HFFc6 (cell line): ENCODE results near the gene FHOD3. TPM values are rescaled to one million over a fixed set of nuclear protein-coding genes. Genes with fewer than 3 reads are reported as not detected.

Experiments
- DNase-seq: peaks from one replicate; pipeline ENCODE4 v3.0.0-alpha.2; 2018
- H3K27ac Mint-ChIP-seq: 2 replicates; pipeline ENCODE4 v1.8.0; 2020; ENCODE audit warnings: mild to moderate bottlenecking, mixed read lengths
- H3K27me3 Mint-ChIP-seq: 2 replicates; pipeline ENCODE4 v1.8.0; 2021; ENCODE audit warnings: mild to moderate bottlenecking, moderate library complexity, mixed read lengths; ENCODE audit not compliant: insufficient read depth
- H3K36me3 Mint-ChIP-seq: 2 replicates; pipeline ENCODE4 v1.8.0; 2021; ENCODE audit warnings: low read depth, mixed read lengths
- H3K4me1 Mint-ChIP-seq: 2 replicates; pipeline ENCODE4 v1.8.0; 2020; ENCODE audit warnings: low read depth, mixed read lengths
- H3K4me3 Mint-ChIP-seq: 2 replicates; pipeline ENCODE4 v1.8.0; 2020; ENCODE audit warnings: mild to moderate bottlenecking, moderate library complexity, mixed read lengths
- H3K9me3 Mint-ChIP-seq: 2 replicates; pipeline ENCODE4 v1.8.0; 2020; ENCODE audit warnings: mild to moderate bottlenecking, mixed read lengths
- total RNA-seq, 6 experiments: library from RNA; stranded (reverse); fragmentation: NEBNext Ultra II Directional; extraction: Animal tissue kit (Norgen Biotek cat#: 25700); gene quantifications; 2 replicates in 1 of 6; 3 replicates in 5 of 6; pipeline ENCODE4 v1.2.3, GENCODE V29; 2021
- TF ChIP-seq, protein P1 (sequence below): fragments of 200-600 bp; sonication (generic); IDR thresholded peaks from 2 replicates; pipeline ENCODE4 v1.5.0; 2021; ENCODE audit warnings: antibody characterized with exemption, mild to moderate bottlenecking

FHOD3 gene
- total RNA-seq, 6 experiments from 2014 or later: 32.8 to 67.6 (median 61.4) TPM

DNA sequence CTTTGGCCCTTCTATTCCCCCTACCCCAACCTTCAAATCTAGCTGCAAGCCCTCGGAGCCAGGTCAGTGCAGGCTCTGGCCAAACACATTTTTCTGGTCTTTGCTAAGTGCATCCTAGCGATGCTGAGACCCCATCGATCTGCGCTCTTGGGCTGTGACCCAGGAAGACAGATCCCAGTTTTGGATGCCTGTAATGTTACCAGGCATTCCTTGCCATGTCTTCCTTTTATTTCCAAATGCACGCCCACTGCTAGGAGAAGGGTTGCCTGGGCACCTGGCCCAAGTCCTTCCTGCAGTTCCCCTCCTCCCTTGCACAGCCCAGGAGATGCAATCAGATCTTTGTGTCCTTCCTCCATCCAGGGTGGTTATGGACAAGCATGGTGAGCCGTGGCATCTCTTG lies 406.6 kb downstream of the FHOD3 start:
- no peak for DNase-seq
- Mint-ChIP-seq H3K4me1 (peaks cover 63% of the 10 kb centered on the region), H3K27ac (no peak overlapping the region; the same call in 1 of the 2 replicates), H3K27me3 (peaks cover 3% of the 10 kb centered on the region), H3K4me3 (no peak overlapping the region), H3K36me3 (peaks cover 53% of the 10 kb centered on the region), H3K9me3 (no peaks in the 10 kb centered on the region)
- TF ChIP-seq, protein P1, sequence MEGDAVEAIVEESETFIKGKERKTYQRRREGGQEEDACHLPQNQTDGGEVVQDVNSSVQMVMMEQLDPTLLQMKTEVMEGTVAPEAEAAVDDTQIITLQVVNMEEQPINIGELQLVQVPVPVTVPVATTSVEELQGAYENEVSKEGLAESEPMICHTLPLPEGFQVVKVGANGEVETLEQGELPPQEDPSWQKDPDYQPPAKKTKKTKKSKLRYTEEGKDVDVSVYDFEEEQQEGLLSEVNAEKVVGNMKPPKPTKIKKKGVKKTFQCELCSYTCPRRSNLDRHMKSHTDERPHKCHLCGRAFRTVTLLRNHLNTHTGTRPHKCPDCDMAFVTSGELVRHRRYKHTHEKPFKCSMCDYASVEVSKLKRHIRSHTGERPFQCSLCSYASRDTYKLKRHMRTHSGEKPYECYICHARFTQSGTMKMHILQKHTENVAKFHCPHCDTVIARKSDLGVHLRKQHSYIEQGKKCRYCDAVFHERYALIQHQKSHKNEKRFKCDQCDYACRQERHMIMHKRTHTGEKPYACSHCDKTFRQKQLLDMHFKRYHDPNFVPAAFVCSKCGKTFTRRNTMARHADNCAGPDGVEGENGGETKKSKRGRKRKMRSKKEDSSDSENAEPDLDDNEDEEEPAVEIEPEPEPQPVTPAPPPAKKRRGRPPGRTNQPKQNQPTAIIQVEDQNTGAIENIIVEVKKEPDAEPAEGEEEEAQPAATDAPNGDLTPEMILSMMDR: no peak

DNA sequence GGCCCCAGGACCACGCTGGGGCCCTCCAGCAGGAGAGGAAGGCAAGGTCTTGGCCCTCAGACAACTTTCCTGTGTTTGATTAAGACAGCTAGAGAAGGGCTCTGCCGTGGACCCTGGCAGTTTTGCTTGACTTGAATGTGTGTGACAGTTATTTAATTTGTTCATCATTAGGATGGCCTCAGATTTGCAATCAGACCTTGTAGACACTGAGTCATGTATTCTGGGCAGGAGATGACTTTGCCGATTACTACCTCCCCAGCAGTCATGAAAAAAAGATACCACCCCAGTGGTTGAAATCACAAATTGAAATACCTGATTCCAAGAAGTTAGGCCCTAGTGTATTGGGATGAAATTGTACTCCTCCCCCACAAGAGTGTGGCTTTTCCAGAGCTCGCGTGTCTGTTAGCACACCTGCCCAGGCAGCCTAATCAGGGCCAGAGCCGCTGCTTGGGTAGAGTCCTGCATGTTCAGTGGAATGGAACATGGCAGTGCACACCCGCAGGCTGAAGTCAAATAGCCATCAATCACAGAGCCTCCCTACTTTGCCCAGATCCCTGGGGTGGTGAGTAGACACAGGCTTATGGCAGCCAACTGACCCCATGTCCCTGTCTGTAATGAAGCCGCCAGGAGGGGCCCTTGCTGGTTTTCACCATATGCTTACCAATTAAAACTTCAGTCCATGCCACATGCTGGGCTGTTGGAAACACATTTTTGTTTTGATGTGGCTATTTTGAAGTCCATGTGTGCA lies 408.8 kb downstream of the FHOD3 start:
- peak overlapping the region; percentile 72 for H3K27ac Mint-ChIP-seq
- peaks cover 35% of the 10 kb centered on the region for H3K36me3 Mint-ChIP-seq
- H3K4me3 Mint-ChIP-seq: peak overlapping the region; percentile 50
- TF ChIP-seq, protein P1: peak; percentile 16; the same call in 1 of the 2 replicates
- peaks cover 59% of the 10 kb centered on the region for H3K4me1 Mint-ChIP-seq
- peaks cover 3% of the 10 kb centered on the region for H3K27me3 Mint-ChIP-seq
- no peaks in the 10 kb centered on the region for H3K9me3 Mint-ChIP-seq
- DNase-seq: peak; percentile 36

DNA sequence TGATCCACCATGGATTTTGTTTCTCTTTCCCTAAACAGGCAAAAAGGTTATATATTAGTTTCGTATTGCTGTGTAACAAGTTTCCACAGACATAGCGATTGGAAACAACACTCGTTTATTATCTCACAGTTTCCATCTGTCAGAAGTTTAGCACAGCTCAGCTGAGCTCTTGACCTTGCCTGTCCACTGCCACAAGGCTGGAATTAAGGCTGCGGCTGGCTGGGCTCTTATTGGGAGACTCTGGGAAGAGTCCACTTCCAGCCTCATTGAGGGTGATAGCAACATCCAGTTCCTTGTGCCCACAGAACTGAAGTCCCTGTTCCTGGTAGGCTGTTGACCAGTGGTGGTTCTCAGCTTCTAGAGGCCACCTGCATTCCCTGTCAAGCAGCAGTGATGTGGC lies 410.9 kb downstream of the FHOD3 start:
- Mint-ChIP-seq H3K4me1 (peaks cover 74% of the 10 kb centered on the region), H3K4me3 (no peak overlapping the region), H3K27ac (no peak overlapping the region), H3K27me3 (peaks cover 3% of the 10 kb centered on the region), H3K36me3 (peaks cover 41% of the 10 kb centered on the region), H3K9me3 (no peaks in the 10 kb centered on the region)
- TF ChIP-seq, protein P1: no peak
- no peak for DNase-seq

DNA sequence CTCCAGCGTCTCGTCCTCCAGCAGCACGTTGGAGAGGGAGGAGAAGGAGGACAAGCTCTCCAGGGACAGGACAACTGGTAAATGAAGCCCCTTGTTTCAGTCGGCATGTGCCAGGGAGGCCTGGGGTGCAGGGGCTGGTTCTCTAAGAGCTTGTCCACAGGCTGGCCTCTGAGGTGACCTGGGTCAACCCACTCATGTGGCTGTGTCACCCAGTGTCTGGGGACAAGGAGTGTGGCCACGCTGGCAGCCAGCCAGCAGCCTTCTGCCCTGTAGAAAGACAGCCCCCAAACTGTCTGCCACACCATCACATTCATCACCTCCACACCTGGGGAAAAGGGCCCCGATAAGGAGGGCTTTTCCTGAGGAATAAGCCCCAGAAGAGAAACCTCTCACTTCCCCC lies 411.8 kb downstream of the FHOD3 start:
- TF ChIP-seq, protein P1: no peak
- peaks cover 3% of the 10 kb centered on the region for H3K27me3 Mint-ChIP-seq
- no peaks in the 10 kb centered on the region for H3K9me3 Mint-ChIP-seq
- peaks cover 70% of the 10 kb centered on the region for H3K4me1 Mint-ChIP-seq
- no peak for DNase-seq
- H3K27ac Mint-ChIP-seq: no peak overlapping the region
- peaks cover 37% of the 10 kb centered on the region for H3K36me3 Mint-ChIP-seq
- H3K4me3 Mint-ChIP-seq: no peak overlapping the region

DNA sequence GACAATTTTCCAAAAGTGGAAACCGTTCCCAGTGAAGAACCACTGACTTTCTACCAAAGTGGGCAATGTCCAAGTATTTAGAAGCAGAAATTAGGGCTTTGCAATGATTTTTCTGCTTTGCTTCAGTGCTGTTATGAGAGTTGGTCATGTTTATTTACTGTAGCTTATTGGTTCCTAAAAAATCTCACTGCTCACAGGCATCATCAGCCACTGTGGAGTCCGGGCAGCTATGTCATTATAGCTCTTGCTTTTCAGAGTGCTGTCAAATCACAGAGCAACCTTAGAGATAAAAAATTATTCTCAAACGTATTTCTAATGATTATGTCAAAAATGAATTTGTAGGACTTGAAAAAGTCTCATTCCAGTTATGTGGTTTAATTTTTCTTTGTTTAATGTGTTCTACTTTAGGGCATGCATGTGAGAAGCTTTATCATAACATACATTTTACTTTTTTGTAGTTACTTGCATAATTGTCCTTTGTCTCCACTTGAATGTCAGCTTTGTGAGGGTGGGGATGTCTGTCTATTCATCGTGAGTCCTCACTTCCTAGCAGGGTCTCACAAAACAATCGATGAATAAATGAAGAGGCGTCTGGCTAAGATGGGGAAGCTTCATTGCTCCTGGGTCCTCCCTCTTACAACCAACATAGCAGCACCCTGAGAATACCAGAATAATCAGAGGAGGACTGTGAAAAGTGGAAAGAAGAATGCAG lies 413.7 kb downstream of the FHOD3 start:
- Mint-ChIP-seq H3K4me1 (peaks cover 51% of the 10 kb centered on the region), H3K9me3 (no peaks in the 10 kb centered on the region), H3K27ac (peak overlapping the region; percentile 76), H3K27me3 (no peaks in the 10 kb centered on the region; the same call in 1 of the 2 replicates), H3K4me3 (no peak overlapping the region), H3K36me3 (peaks cover 30% of the 10 kb centered on the region)
- no peak for DNase-seq
- TF ChIP-seq, protein P1: no peak
